HL-60 (cell line): ENCODE data around the gene B3GNT8.
A peak's percentile ranks its signal among the peaks of the same experiment; 100 is the strongest.

ENCODE experiments used
- DNase-seq, 2 experiments: peaks; one replicate each; pipeline ENCODE4 v3.0.0-alpha.2; 2010 to 2020; ENCODE audit warnings: low read depth in 1 of 2, low spot score in 1 of 2
- H3K27ac ChIP-seq: fragments of 250-450 bp; sonication (Bioruptor Pico); replicated peaks from 2 replicates; pipeline ENCODE4 v1.5.1; 2020; ENCODE audit warnings: mild to moderate bottlenecking, moderate library complexity
- H3K27me3 ChIP-seq: fragments of 250-450 bp; sonication (Bioruptor Pico); 2 replicates; pipeline ENCODE4 v1.5.1; 2021; ENCODE audit warnings: mild to moderate bottlenecking, moderate library complexity; ENCODE audit not compliant: insufficient read depth, poor library complexity, severe bottlenecking
- H3K4me3 ChIP-seq: replicated peaks from 2 replicates; pipeline ENCODE4 v1.5.1; 2011; ENCODE audit warnings: mild to moderate bottlenecking, control low read depth, low read length; ENCODE audit not compliant: insufficient read depth
- CTCF ChIP-seq: IDR thresholded peaks from one replicate; pipeline ENCODE4 v1.5.1; 2011; ENCODE audit warnings: low read length, control low read depth, inconsistent platforms; ENCODE audit not compliant: insufficient read depth
- GABPA ChIP-seq: IDR thresholded peaks from 2 replicates; pipeline ENCODE4 v1.6.1; 2012; ENCODE audit warnings: low read depth
- POLR2AphosphoS5 ChIP-seq: IDR thresholded peaks from 2 replicates; pipeline ENCODE4 v1.6.1; 2012; ENCODE audit warnings: low read depth
- REST ChIP-seq: IDR thresholded peaks from 2 replicates; pipeline ENCODE4 v1.6.1; 2012; ENCODE audit warnings: low read depth; ENCODE audit not compliant: insufficient replicate concordance
- SPI1 ChIP-seq: IDR thresholded peaks from 2 replicates; pipeline ENCODE4 v1.6.1; 2012; ENCODE audit warnings: low read depth, mild to moderate bottlenecking, borderline replicate concordance

B3GNT8 gene

GRCh38 chr19:41422456-41422855, 4.7 kb downstream of the B3GNT8 start:
- TF ChIP-seq POLR2AphosphoS5 (0 out of 2 replicates have a peak, but pooled peaks have one; percentile 11), CTCF (no peak)
- Histone ChIP-seq H3K27ac (peak overlapping the region; percentile 98; the same call in 1 of the 2 replicates), H3K27me3 (no peaks in the 10 kb centered on the region), H3K4me3 (no peak overlapping the region)
- no peak for DNase-seq

- Histone ChIP-seq H3K27me3 (no peaks in the 10 kb centered on the region), H3K27ac (peak overlapping the region; percentile 98), H3K4me3 (no peak overlapping the region)
- TF ChIP-seq REST = no peak
- TF ChIP-seq CTCF = no peak
- TF ChIP-seq GABPA = no peak
- no peak for TF ChIP-seq SPI1
- TF ChIP-seq POLR2AphosphoS5 = no peak
- DNase-seq = no peak
Observed at GRCh38 chr19:41421973-41422372, 5.2 kb downstream of the B3GNT8 start.

- H3K27me3 ChIP-seq = no peaks in the 10 kb centered on the region
- DNase-seq = no peak
- TF ChIP-seq GABPA = no peak
- TF ChIP-seq SPI1 = no peak
- no peak for TF ChIP-seq REST
- no peak; the same call in 1 of the 2 replicates for TF ChIP-seq POLR2AphosphoS5
- TF ChIP-seq CTCF = no peak
- H3K4me3 ChIP-seq = no peak overlapping the region
- peak overlapping the region; percentile 98 for H3K27ac ChIP-seq
Observed at GRCh38 chr19:41421314-41421713, 5.9 kb downstream of the B3GNT8 start.

- Histone ChIP-seq H3K4me3 (no peak overlapping the region), H3K27ac (peak overlapping the region; percentile 98), H3K27me3 (no peaks in the 10 kb centered on the region)
- TF ChIP-seq SPI1 (peak; percentile 91), REST (no peak), GABPA (no peak), POLR2AphosphoS5 (peak; percentile 48; the same call in 1 of the 2 replicates), CTCF (no peak)
- peak in 1 of 2 experiments; percentile 90 for DNase-seq
Observed at GRCh38 chr19:41420101-41420880, 6.9 kb downstream of the B3GNT8 start.
